ENCODE data around the gene MEDAG.

Gene MEDAG

GRCh38 chr13:30934803-30935202, 28.7 kb downstream of the MEDAG start:
- DNase-seq (ENCODE audit: low read depth in 1 of 2, low spot score in 1 of 2) = no peak
- Histone ChIP-seq H3K4me3 (replicated peaks; ENCODE audit: insufficient read depth, low read length) (no peak overlapping the region), H3K27ac (replicated peaks) (no peak overlapping the region), H3K27me3 (ENCODE audit: insufficient read depth, poor library complexity, severe bottlenecking) (no peaks in the 10 kb centered on the region)
- TF ChIP-seq SPI1 (IDR thresholded peaks at IDR 0.05; ENCODE audit: borderline replicate concordance, low read depth) = no peak
- no peak for TF ChIP-seq POLR2AphosphoS5 (IDR thresholded peaks at IDR 0.05; ENCODE audit: low read depth)

DNA sequence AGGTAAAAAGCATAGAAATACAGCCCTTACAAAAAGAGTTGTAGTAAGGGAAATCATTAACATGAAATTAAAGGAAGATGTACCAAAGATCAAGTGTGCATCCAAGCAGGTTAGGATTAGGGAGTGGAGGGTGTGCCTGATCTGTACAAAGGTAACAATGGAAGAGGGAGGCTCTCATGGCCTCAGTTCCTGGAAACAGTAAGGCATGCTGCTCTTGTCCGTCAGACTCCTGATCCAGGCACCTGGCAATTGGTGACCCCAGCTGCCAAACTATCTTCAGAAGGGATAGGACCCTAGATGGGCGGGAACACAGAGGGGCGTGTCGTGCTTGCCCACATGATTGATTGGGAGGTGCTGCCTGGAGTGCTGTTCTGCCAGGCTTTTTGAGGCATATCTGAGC, 30.9 kb downstream of the MEDAG start:
- Histone ChIP-seq H3K4me3 (replicated peaks; ENCODE audit: insufficient read depth, low read length) (no peak overlapping the region), H3K27me3 (ENCODE audit: insufficient read depth, poor library complexity, severe bottlenecking) (no peaks in the 10 kb centered on the region)
- TF ChIP-seq POLR2AphosphoS5 (IDR thresholded peaks at IDR 0.05; ENCODE audit: low read depth) = no peak
- TF ChIP-seq SPI1 (IDR thresholded peaks at IDR 0.05; ENCODE audit: borderline replicate concordance, low read depth) = no peak
- TF ChIP-seq, protein P1, sequence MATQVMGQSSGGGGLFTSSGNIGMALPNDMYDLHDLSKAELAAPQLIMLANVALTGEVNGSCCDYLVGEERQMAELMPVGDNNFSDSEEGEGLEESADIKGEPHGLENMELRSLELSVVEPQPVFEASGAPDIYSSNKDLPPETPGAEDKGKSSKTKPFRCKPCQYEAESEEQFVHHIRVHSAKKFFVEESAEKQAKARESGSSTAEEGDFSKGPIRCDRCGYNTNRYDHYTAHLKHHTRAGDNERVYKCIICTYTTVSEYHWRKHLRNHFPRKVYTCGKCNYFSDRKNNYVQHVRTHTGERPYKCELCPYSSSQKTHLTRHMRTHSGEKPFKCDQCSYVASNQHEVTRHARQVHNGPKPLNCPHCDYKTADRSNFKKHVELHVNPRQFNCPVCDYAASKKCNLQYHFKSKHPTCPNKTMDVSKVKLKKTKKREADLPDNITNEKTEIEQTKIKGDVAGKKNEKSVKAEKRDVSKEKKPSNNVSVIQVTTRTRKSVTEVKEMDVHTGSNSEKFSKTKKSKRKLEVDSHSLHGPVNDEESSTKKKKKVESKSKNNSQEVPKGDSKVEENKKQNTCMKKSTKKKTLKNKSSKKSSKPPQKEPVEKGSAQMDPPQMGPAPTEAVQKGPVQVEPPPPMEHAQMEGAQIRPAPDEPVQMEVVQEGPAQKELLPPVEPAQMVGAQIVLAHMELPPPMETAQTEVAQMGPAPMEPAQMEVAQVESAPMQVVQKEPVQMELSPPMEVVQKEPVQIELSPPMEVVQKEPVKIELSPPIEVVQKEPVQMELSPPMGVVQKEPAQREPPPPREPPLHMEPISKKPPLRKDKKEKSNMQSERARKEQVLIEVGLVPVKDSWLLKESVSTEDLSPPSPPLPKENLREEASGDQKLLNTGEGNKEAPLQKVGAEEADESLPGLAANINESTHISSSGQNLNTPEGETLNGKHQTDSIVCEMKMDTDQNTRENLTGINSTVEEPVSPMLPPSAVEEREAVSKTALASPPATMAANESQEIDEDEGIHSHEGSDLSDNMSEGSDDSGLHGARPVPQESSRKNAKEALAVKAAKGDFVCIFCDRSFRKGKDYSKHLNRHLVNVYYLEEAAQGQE (IDR thresholded peaks at IDR 0.05; ENCODE audit: insufficient replicate concordance, low read depth) = no peak
- TF ChIP-seq, protein P2, sequence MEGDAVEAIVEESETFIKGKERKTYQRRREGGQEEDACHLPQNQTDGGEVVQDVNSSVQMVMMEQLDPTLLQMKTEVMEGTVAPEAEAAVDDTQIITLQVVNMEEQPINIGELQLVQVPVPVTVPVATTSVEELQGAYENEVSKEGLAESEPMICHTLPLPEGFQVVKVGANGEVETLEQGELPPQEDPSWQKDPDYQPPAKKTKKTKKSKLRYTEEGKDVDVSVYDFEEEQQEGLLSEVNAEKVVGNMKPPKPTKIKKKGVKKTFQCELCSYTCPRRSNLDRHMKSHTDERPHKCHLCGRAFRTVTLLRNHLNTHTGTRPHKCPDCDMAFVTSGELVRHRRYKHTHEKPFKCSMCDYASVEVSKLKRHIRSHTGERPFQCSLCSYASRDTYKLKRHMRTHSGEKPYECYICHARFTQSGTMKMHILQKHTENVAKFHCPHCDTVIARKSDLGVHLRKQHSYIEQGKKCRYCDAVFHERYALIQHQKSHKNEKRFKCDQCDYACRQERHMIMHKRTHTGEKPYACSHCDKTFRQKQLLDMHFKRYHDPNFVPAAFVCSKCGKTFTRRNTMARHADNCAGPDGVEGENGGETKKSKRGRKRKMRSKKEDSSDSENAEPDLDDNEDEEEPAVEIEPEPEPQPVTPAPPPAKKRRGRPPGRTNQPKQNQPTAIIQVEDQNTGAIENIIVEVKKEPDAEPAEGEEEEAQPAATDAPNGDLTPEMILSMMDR (IDR thresholded peaks at IDR 0.05; ENCODE audit: insufficient read depth, low read length) = no peak

DNA sequence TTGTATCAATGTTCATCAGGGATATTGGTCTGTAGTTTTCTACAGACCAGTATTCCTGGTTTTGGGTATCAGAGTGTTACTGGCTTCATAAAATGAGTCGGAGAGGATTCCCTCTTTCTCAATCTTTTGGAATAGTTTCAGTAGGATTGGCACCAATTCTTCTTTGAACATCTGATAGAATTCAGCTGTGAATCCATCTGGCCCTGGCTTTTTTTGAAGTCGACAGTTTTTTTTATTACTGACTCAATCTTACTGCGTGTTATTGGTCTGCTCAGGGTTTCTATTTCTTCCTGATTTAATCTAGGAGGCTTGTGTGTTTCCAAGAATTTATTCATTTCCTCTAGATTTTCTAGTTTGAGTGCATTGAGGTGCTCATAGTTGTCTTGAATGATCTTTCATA, 37.8 kb downstream of the MEDAG start:
- H3K4me3 ChIP-seq (replicated peaks; ENCODE audit: insufficient read depth, low read length) = no peak overlapping the region
- TF ChIP-seq, protein P1 (IDR thresholded peaks at IDR 0.05; ENCODE audit: insufficient replicate concordance, low read depth) = no peak
- TF ChIP-seq, protein P2 (IDR thresholded peaks at IDR 0.05; ENCODE audit: insufficient read depth, low read length) = no peak
- TF ChIP-seq POLR2AphosphoS5 (IDR thresholded peaks at IDR 0.05; ENCODE audit: low read depth) (no peak), GABPA (IDR thresholded peaks at IDR 0.05; ENCODE audit: low read depth) (no peak), SPI1 (IDR thresholded peaks at IDR 0.05; ENCODE audit: borderline replicate concordance, low read depth) (no peak)
- no peak for DNase-seq (ENCODE audit: low read depth in 1 of 2, low spot score in 1 of 2)

More for the DNA sequence above, 30.9 kb downstream of the MEDAG start:
- H3K27ac ChIP-seq (replicated peaks) = no peak overlapping the region
- DNase-seq (ENCODE audit: low read depth in 1 of 2, low spot score in 1 of 2) = no peak

DNA sequence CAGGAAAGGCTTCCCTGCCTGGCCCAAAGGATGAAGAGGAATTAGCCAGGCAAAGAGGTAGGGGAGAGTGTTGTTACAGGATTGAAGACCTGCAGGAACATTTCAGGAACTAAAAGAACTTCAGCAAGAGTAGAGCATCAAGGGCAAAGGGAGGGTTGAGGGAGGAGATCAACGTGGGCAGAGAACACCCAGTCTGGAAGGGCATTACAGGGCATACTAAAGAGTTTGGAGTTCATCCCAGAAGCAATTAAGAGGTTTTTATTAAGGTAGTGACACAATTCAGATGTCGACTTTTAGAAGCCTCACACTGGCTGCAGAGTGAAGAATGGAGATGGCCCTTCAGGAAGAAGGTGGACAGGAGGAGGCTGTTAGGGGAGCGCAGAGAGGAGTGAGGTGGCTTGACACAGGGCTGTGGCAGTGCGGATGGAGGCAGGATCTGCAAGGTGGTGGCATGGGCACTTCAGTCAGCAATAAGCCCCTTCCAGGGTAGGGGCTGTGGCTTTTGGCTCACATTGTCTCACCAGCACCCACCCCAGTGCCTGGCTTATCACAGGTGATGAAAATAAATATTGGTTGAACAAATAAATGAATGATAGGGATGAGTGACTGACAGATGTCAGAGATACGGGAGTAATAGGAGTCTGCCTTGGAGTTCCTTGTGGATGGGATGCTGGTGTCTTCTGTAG, 51.3 kb downstream of the MEDAG start:
- no peak for DNase-seq (ENCODE audit: low read depth in 1 of 2, low spot score in 1 of 2)
- peaks cover 6% of the 10 kb centered on the region for H3K27me3 ChIP-seq (ENCODE audit: insufficient read depth, poor library complexity, severe bottlenecking)
- TF ChIP-seq, protein P2 (IDR thresholded peaks at IDR 0.05; ENCODE audit: insufficient read depth, low read length) = no peak
- TF ChIP-seq SPI1 (IDR thresholded peaks at IDR 0.05; ENCODE audit: borderline replicate concordance, low read depth) (no peak), POLR2AphosphoS5 (IDR thresholded peaks at IDR 0.05; ENCODE audit: low read depth) (no peak), GABPA (IDR thresholded peaks at IDR 0.05; ENCODE audit: low read depth) (no peak)
- TF ChIP-seq, protein P1 (IDR thresholded peaks at IDR 0.05; ENCODE audit: insufficient replicate concordance, low read depth) = no peak
- no peak overlapping the region for H3K4me3 ChIP-seq (replicated peaks; ENCODE audit: insufficient read depth, low read length)
- no peak overlapping the region for H3K27ac ChIP-seq (replicated peaks)

More for the DNA sequence above, 37.8 kb downstream of the MEDAG start:
- Histone ChIP-seq H3K27ac (replicated peaks) (no peak overlapping the region), H3K27me3 (ENCODE audit: insufficient read depth, poor library complexity, severe bottlenecking) (peaks cover 2% of the 10 kb centered on the region)

Measured in HL-60 (cell line).